Vagina (tissue), 2 donors: Measurements from ENCODE around the gene NRG3. TPM values are rescaled to one million over a fixed set of nuclear protein-coding genes. Genes with fewer than 3 reads are reported as not detected.

Source experiments
- DNase-seq, 2 donors: peaks; one replicate each; pipeline ENCODE4 v3.0.0-alpha.2; 2017; ENCODE audit errors: extremely low spot score in 2 of 2
- H3K27ac ChIP-seq: fragments of 200-600 bp; sonication (generic); one replicate; pipeline ENCODE4 v1.5.1; 2019
- H3K27me3 ChIP-seq: fragments of 200-600 bp; sonication (generic); one replicate; pipeline ENCODE4 v1.5.1; 2019
- H3K36me3 ChIP-seq, 2 donors: fragments of 200-600 bp; sonication (generic); one replicate each; pipeline ENCODE4 v1.5.1; 2017 to 2019
- H3K4me1 ChIP-seq: fragments of 200-600 bp; sonication (generic); one replicate; pipeline ENCODE4 v1.5.1; 2019
- H3K4me3 ChIP-seq, 2 donors: fragments of 200-600 bp; sonication (generic); 1 replicate in 1 of 2; 2 replicates in 1 of 2; pipeline ENCODE4 v1.5.1; 2016 to 2019
- H3K9me3 ChIP-seq: fragments of 200-600 bp; sonication (generic); one replicate; pipeline ENCODE4 v1.5.1; 2019
- POLR2A ChIP-seq, 2 donors: fragments of 450-650 bp; IDR thresholded peaks; one replicate each; pipeline ENCODE4 v1.6.1; 2017; ENCODE audit warnings: antibody characterized with exemption in 2 of 2, mild to moderate bottlenecking in 2 of 2, moderate library complexity in 2 of 2
- POLR2AphosphoS5 ChIP-seq, 2 donors: sonication (generic); formaldehyde crosslinking; IDR thresholded peaks; one replicate each; pipeline ENCODE4 v1.9.0; 2017; ENCODE audit warnings: antibody characterized with exemption in 2 of 2, mild to moderate bottlenecking in 2 of 2, low read depth in 1 of 2; ENCODE audit not compliant: insufficient read depth in 1 of 2
- intact Hi-C: fragments of 100-400 bp; cut with DNase I; formaldehyde crosslinking; loops from one replicate; pipeline ENCODE4 v1.15.1; 2023
- total RNA-seq: library from RNA; depleted of rRNA; stranded (reverse); fragments of >200 nt; gene quantifications from one replicate; pipeline ENCODE4 v1.2.3, GENCODE V29; 2016
- TF ChIP-seq, protein P1 (sequence below), 3 experiments: fragments of 450-650 bp in 2 of 3; fragments of 200-600 bp in 1 of 3; sonication (generic) in 1 of 3; IDR thresholded peaks; one replicate each; pipeline ENCODE4 v1.5.1; 2017 to 2019; ENCODE audit warnings: antibody characterized with exemption in 3 of 3, mild to moderate bottlenecking in 2 of 3, moderate library complexity in 2 of 3

The NRG3 gene
- total RNA-seq, 1 donor from 2014 or later = not detected

DNA sequence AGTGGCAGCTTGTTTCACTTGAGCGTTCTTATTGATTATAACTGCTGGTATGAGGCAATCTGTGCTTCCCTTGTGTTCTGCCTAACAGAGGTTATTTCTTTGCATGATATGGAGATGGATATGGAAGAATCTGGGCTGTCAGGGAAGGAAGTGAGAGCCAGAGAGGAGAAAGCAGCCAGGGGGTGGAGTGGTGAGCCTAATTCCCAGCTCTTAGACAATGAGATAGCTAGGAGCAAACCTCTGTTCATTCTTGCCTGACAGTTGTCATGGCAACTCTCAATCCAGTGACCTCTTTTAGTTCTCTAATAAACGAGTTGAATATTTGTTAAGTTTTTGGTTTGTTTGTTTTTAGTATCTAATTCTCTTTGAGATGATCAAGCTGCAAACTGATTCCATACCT, 214.3 kb downstream of the NRG3 start:
- H3K4me1 ChIP-seq = no peaks in the 10 kb centered on the region
- intact Hi-C loops = no loop called here
- H3K27ac ChIP-seq = no peak overlapping the region
- TF ChIP-seq POLR2AphosphoS5 (IDR thresholded peaks at IDR 0.05; ENCODE audit: insufficient read depth in 1 of 2, low read depth in 1 of 2) = no peak
- TF ChIP-seq POLR2A (IDR thresholded peaks at IDR 0.05) = no peak
- TF ChIP-seq, protein P1, sequence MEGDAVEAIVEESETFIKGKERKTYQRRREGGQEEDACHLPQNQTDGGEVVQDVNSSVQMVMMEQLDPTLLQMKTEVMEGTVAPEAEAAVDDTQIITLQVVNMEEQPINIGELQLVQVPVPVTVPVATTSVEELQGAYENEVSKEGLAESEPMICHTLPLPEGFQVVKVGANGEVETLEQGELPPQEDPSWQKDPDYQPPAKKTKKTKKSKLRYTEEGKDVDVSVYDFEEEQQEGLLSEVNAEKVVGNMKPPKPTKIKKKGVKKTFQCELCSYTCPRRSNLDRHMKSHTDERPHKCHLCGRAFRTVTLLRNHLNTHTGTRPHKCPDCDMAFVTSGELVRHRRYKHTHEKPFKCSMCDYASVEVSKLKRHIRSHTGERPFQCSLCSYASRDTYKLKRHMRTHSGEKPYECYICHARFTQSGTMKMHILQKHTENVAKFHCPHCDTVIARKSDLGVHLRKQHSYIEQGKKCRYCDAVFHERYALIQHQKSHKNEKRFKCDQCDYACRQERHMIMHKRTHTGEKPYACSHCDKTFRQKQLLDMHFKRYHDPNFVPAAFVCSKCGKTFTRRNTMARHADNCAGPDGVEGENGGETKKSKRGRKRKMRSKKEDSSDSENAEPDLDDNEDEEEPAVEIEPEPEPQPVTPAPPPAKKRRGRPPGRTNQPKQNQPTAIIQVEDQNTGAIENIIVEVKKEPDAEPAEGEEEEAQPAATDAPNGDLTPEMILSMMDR (IDR thresholded peaks at IDR 0.05) = no peak
- H3K4me3 ChIP-seq = no peak overlapping the region
- H3K36me3 ChIP-seq = no peaks in the 10 kb centered on the region
- DNase-seq = no peak
- H3K9me3 ChIP-seq = no peaks in the 10 kb centered on the region
- no peaks in the 10 kb centered on the region for H3K27me3 ChIP-seq

DNA sequence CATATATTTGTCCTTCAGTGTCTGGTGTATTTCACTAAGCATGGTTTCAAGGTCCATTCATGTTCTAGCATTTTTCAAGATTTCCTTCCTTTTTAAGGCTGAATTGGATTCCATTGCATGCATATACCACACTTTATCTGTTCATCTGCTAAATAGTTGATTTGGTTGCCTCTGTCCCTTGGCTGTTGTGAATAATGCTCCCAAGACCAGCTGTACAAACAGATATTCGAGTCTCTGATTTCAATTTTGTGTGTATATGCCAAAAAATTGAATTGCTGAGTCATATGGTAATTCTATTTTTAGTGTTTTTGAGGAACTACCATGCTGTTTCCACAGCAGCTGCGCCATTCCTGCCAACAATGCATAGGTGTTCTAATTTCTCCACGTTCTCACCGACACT, 216.4 kb downstream of the NRG3 start:
- Histone ChIP-seq H3K27ac (no peak overlapping the region), H3K27me3 (no peaks in the 10 kb centered on the region), H3K9me3 (no peaks in the 10 kb centered on the region), H3K4me1 (no peaks in the 10 kb centered on the region), H3K4me3 (no peak overlapping the region), H3K36me3 (no peaks in the 10 kb centered on the region)
- DNase-seq = no peak
- TF ChIP-seq, protein P1 (IDR thresholded peaks at IDR 0.05) = no peak
- TF ChIP-seq POLR2AphosphoS5 (IDR thresholded peaks at IDR 0.05; ENCODE audit: insufficient read depth in 1 of 2, low read depth in 1 of 2) (no peak), POLR2A (IDR thresholded peaks at IDR 0.05) (no peak)
- intact Hi-C loops = no loop called here

DNA sequence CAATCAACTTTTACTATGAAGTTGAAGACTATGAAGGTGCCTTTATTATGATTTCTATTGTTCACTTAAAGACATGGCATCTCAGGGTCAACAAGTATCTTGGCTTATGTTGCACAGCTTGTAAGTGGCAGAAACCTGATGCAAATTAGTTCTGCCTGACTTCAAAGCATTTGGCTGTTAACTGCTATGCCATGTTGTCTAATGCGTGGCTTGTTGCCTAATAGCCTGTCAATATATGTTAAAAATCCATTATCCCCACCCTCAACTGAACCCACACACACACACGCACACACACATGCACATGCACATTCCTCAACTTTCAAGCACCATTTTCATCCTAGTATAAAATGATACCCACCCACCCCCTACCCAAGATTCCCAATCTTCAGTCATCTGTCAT, 217.1 kb downstream of the NRG3 start:
- Histone ChIP-seq H3K4me3 (no peak overlapping the region), H3K9me3 (no peaks in the 10 kb centered on the region), H3K4me1 (no peaks in the 10 kb centered on the region), H3K27me3 (no peaks in the 10 kb centered on the region), H3K36me3 (no peaks in the 10 kb centered on the region), H3K27ac (no peak overlapping the region)
- no peak for DNase-seq
- TF ChIP-seq POLR2A (IDR thresholded peaks at IDR 0.05) (no peak), POLR2AphosphoS5 (IDR thresholded peaks at IDR 0.05; ENCODE audit: insufficient read depth in 1 of 2, low read depth in 1 of 2) (no peak)
- TF ChIP-seq, protein P1 (IDR thresholded peaks at IDR 0.05) = no peak
- intact Hi-C loops = no loop called here

DNA sequence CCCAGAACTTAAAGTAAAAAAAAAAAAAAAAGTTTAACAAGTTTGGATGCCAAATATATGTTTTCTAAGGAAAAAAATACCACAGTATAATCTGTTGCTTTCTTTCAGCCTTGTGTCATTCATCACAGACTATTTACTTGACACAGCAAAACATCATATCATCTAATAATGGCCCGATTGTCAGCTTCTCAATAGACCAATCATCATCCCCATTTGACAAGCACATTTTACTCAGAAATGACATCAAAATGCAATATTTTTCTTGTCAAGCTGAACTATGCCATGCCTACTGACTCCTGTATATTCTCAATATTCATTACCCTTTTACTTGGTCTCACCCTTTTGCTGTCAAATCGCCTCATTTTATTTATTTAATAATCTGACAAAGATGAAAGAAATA, 249.7 kb downstream of the NRG3 start:
- intact Hi-C loops = no loop called here
- Histone ChIP-seq H3K4me3 (no peak overlapping the region), H3K4me1 (no peaks in the 10 kb centered on the region), H3K9me3 (no peaks in the 10 kb centered on the region), H3K36me3 (no peaks in the 10 kb centered on the region), H3K27me3 (no peaks in the 10 kb centered on the region), H3K27ac (no peak overlapping the region)
- no peak for DNase-seq
- TF ChIP-seq POLR2AphosphoS5 (IDR thresholded peaks at IDR 0.05; ENCODE audit: insufficient read depth in 1 of 2, low read depth in 1 of 2) (no peak), POLR2A (IDR thresholded peaks at IDR 0.05) (no peak)
- TF ChIP-seq, protein P1 (IDR thresholded peaks at IDR 0.05) = no peak

DNA sequence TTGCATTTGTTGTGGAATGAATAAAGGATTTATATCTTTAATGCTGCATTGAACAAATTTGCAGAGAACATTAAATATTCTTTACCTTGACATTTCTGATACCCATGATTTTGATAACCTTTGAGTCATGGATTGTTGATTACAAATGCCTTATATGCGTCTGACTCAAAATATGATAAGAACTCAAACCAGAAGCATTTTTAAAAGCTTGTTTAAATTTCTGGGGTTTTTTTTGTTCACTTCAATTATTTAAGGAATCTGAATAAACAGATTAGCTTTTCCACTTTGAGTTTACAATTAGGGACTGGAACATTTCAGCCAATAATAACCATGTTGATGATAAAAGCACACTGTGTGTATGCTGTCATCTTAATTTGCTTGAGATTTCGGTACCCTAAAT, 253.5 kb downstream of the NRG3 start:
- Histone ChIP-seq H3K36me3 (no peaks in the 10 kb centered on the region), H3K4me3 (no peak overlapping the region), H3K9me3 (no peaks in the 10 kb centered on the region), H3K4me1 (no peaks in the 10 kb centered on the region), H3K27me3 (no peaks in the 10 kb centered on the region), H3K27ac (no peak overlapping the region)
- intact Hi-C loops = no loop called here
- no peak for DNase-seq
- no peak for TF ChIP-seq POLR2AphosphoS5 (IDR thresholded peaks at IDR 0.05; ENCODE audit: insufficient read depth in 1 of 2, low read depth in 1 of 2)
- TF ChIP-seq POLR2A (IDR thresholded peaks at IDR 0.05) = no peak
- TF ChIP-seq, protein P1 (IDR thresholded peaks at IDR 0.05) = no peak
